Heart right ventricle (tissue), 16 donors: ENCODE results near the gene OTOGL. TPM values are rescaled to one million over a fixed set of nuclear protein-coding genes. Genes with fewer than 3 reads are reported as not detected.

Experiments used
- ATAC-seq, 8 donors: fragments of 200-7000 bp; cut with Tn5 transposase; one replicate each; pipeline ENCODE4 v1.9.1; 2020; ENCODE audit warnings: mild to moderate bottlenecking in 8 of 8, moderate library complexity in 8 of 8, moderate number of reproducible peaks in 1 of 8
- DNase-seq, 2 donors: peaks; one replicate each; pipeline ENCODE4 v3.0.0-alpha.2; 2020
- H3K27ac ChIP-seq, 10 donors: fragments of 200-600 bp; sonication (generic) in 2 of 10; one replicate each; pipeline versions ENCODE4 v1.5.0 to v1.8.0; 2020 to 2022; ENCODE audit warnings: mild to moderate bottlenecking in 3 of 10
- H3K27me3 ChIP-seq, 7 donors: fragments of 200-600 bp; one replicate each; pipeline ENCODE4 v1.8.0; 2021 to 2022; ENCODE audit warnings: mild to moderate bottlenecking in 2 of 7
- H3K36me3 ChIP-seq, 9 donors: fragments of 200-600 bp; sonication (generic) in 1 of 9; one replicate each; pipeline versions ENCODE4 v1.5.0 to v1.8.0; 2020 to 2022; ENCODE audit warnings: mild to moderate bottlenecking in 2 of 9
- H3K4me1 ChIP-seq, 9 donors: fragments of 200-600 bp; sonication (generic) in 1 of 9; one replicate each; pipeline versions ENCODE4 v1.5.0 to v1.8.0; 2020 to 2022; ENCODE audit warnings: mild to moderate bottlenecking in 4 of 9
- H3K4me3 ChIP-seq, 10 donors: fragments of 200-600 bp; sonication (generic) in 2 of 10; one replicate each; pipeline versions ENCODE4 v1.5.0 to v1.8.0; 2020 to 2022; ENCODE audit warnings: mild to moderate bottlenecking in 7 of 10, moderate library complexity in 2 of 10
- H3K9me3 ChIP-seq, 11 donors: fragments of 200-600 bp in 10 of 11; sonication (generic) in 2 of 11; one replicate each; pipeline versions ENCODE4 v1.5.0 to v1.8.0; 2013 to 2022; ENCODE audit warnings: mild to moderate bottlenecking in 2 of 11, control low read depth in 1 of 11, moderate library complexity in 1 of 11
- CTCF ChIP-seq, 9 donors: fragments of 200-600 bp; sonication (generic) in 2 of 9; IDR thresholded peaks; one replicate each; pipeline versions ENCODE4 v1.5.0 to v1.8.0; 2021 to 2022; ENCODE audit warnings: antibody characterized with exemption in 9 of 9, mild to moderate bottlenecking in 5 of 9, moderate library complexity in 1 of 9
- WGBS, 2 donors: extraction: QIAGEN DNeasy Blood & Tissue Kit; methylation state at CpG; one replicate each; pipeline ENCODE4 v1.1.7; 2013; ENCODE audit warnings: inconsistent platforms in 1 of 2; 5-methylcytosine and 5-hydroxymethylcytosine counted together
- intact Hi-C, 10 donors: fragments of 100-400 bp; cut with DNase I; formaldehyde crosslinking; loops; one replicate each; pipeline versions ENCODE4 v1.11.1 to v1.14.2; 2022
- polyA plus RNA-seq, 2 donors: library from polyadenylated mRNA; stranded (reverse); fragments of 200-250 nt; gene quantifications; one replicate each; pipeline ENCODE4 v1.2.3, GENCODE V29; 2013
- total RNA-seq, 10 donors: library from RNA; stranded (reverse); fragmentation: NEBNext Ultra II Directional in 3 of 10; extraction: Animal tissue kit (Norgen Biotek cat#: 25700) in 3 of 10; gene quantifications; one replicate each; pipeline versions ENCODE4 v1.2.1 to v1.2.4, GENCODE V29; 2021 to 2023
- donor health status: Arrhythmogenic right ventricular cardiomyopathy.
- donor health status: ischemic (EF 13 %, LVEDD 7.1; RV severe dilation, severe dysfunction).
- donor health status: healthy with polysubstance abuse.
- donor health status: DM: no; HTN: yes; CAD: no.
- donor health status: DM: no; HTN: no; CAD: no.
- donor health status: ischemic (EF 25% LVEDD 6.9; RV normal size, moderate dysfunction).
- donor health status: ischemic (EF 25% LVEDD 5.7; RV mildly dilated, moderate dysfunction).
- donor health status: healthy.
- donor health status: DM: yes; HTN: yes; CAD: no.
- donor health status: Ischemic cardiomyopathy.
- donor health status: ischemic (EF 35%, LVEDD 5.7; RV mildly dilated, moderate dysfunction).
- donor health status: nonischemic (EF 11% LVEDD 7.7; RV severe dilation, severe dysfunction).
- donor health status: DM: yes; HTN: yes; CAD: no.
- donor health status: PGD.
- donor health status: ischemic (EF 29% LVEDD 5.4; RV normal size, mild dysfunction).
- donor health status: nonischemic (EF 23%, LVEDD 6.1; RV moderate dilation, normal function).

Gene OTOGL
- total and polyA plus RNA-seq, 12 donors: 0.04 to 1.4 (median 0.24) TPM

GRCh38 chr12:80272387-80272915 lies 173.1 kb downstream of the OTOGL start:
- DNase-seq: no peak
- Histone ChIP-seq H3K27me3 (no peaks in the 10 kb centered on the region), H3K4me3 (no peak overlapping the region), H3K9me3 (no peaks in the 10 kb centered on the region), H3K27ac (no peak overlapping the region), H3K36me3 (no peaks in the 10 kb centered on the region), H3K4me1 (peaks cover 0 to 9% (median 0%) of the 10 kb centered on the region in 9 donors)
- no peak for ATAC-seq
- intact Hi-C loops: loop anchor here in 9 of 10 donors (5.0 to 10.0 kb wide), 6 partner anchors 75 to 868 kb away; no protein-coding TSS in a partner anchor
- WGBS, 2 donors: 83 to 89% methylated on average over 3 of the region's 3 CpGs
- no peak for TF ChIP-seq CTCF (IDR thresholded peaks at IDR 0.05)

GRCh38 chr12:80273144-80273543 lies 173.8 kb downstream of the OTOGL start:
- Histone ChIP-seq H3K9me3 (no peaks in the 10 kb centered on the region), H3K27me3 (no peaks in the 10 kb centered on the region), H3K4me3 (no peak overlapping the region), H3K4me1 (peaks cover 0 to 9% (median 0%) of the 10 kb centered on the region in 9 donors), H3K36me3 (no peaks in the 10 kb centered on the region), H3K27ac (no peak overlapping the region)
- TF ChIP-seq CTCF (IDR thresholded peaks at IDR 0.05): no peak
- no peak for ATAC-seq
- 91 to 95% methylated on average over 1 of the region's 1 CpG for WGBS, 2 donors
- DNase-seq: no peak
- intact Hi-C loops: loop anchor here in 9 of 10 donors (5.0 to 10.0 kb wide), 6 partner anchors 76 to 868 kb away; no protein-coding TSS in a partner anchor

GRCh38 chr12:80277732-80278131 lies 178.4 kb downstream of the OTOGL start:
- Histone ChIP-seq H3K36me3 (no peaks in the 10 kb centered on the region), H3K27ac (no peak overlapping the region), H3K27me3 (no peaks in the 10 kb centered on the region), H3K4me3 (no peak overlapping the region), H3K9me3 (peaks cover 0 to 19% (median 7%) of the 10 kb centered on the region in 11 donors), H3K4me1 (no peaks in the 10 kb centered on the region)
- ATAC-seq (no peak), DNase-seq (no peak)
- no peak for TF ChIP-seq CTCF (IDR thresholded peaks at IDR 0.05)
- intact Hi-C loops: loop anchor here in 5 of 10 donors (10.0 kb wide), 2 partner anchors 723 to 873 kb away; no protein-coding TSS in a partner anchor
- WGBS, 2 donors: 93 to 95% methylated on average over 4 of the region's 4 CpGs

GRCh38 chr12:80282226-80282625 lies 182.9 kb downstream of the OTOGL start:
- intact Hi-C loops: no loop called here

More at GRCh38 chr12:80282226-80282625, 182.9 kb downstream of the OTOGL start:
- no peaks in the 10 kb centered on the region for H3K36me3 ChIP-seq
- H3K27me3 ChIP-seq: no peaks in the 10 kb centered on the region
- peaks cover 0 to 19% (median 7%) of the 10 kb centered on the region in 11 donors for H3K9me3 ChIP-seq
- ATAC-seq (no peak), DNase-seq (no peak)
- no peak for TF ChIP-seq CTCF (IDR thresholded peaks at IDR 0.05)
- H3K4me3 ChIP-seq: no peak overlapping the region
- 59 to 76% methylated on average over 4 of the region's 4 CpGs for WGBS, 2 donors
- no peak overlapping the region for H3K27ac ChIP-seq
- no peaks in the 10 kb centered on the region for H3K4me1 ChIP-seq
